Measurements from ENCODE around the gene NOL3. TPM values are rescaled to one million over a fixed set of nuclear protein-coding genes. Genes with fewer than 3 reads are reported as not detected.

Gene NOL3
- total and polyA plus RNA-seq, 2 of the 13 experiments (the other 11 are each of a cell fraction or from before 2014, with no cell fraction given), result 5.7 to 20.5 TPM

GRCh38 chr16:67183284-67183626 lies 12.9 kb downstream of the NOL3 start (continued):
- TF ChIP-seq IKZF1 (IDR thresholded peaks at IDR 0.05) (no peak), CBX5 (CRISPR knock-in tag; IDR thresholded peaks at IDR 0.05; ENCODE audit: borderline replicate concordance) (0 out of 2 replicates have a peak, but pooled peaks have one; percentile 12), ZNF607 (CRISPR knock-in tag; IDR thresholded peaks at IDR 0.05; ENCODE audit: borderline replicate concordance) (no peak), PHF8 (CRISPR knock-in tag; IDR thresholded peaks at IDR 0.05) (peak; percentile 33), ZBTB7A (CRISPR knock-in tag; IDR thresholded peaks at IDR 0.05) (no peak), KDM4B (CRISPR knock-in tag; IDR thresholded peaks at IDR 0.05) (no peak), ZNF674 (CRISPR knock-in tag; IDR thresholded peaks at IDR 0.05; ENCODE audit: low read depth) (no peak), ZFP82 (CRISPR knock-in tag; IDR thresholded peaks at IDR 0.05; ENCODE audit: borderline replicate concordance) (peak; percentile 63; the same call in 1 of the 2 replicates), BCLAF1 (IDR thresholded peaks at IDR 0.05) (no peak), TSC22D2 (CRISPR knock-in tag; IDR thresholded peaks at IDR 0.05; ENCODE audit: borderline replicate concordance) (0 out of 2 replicates have a peak, but pooled peaks have one; percentile 8), ZSCAN5A (CRISPR knock-in tag; IDR thresholded peaks at IDR 0.05; ENCODE audit: borderline replicate concordance) (0 out of 2 replicates have a peak, but pooled peaks have one; percentile 75), ZFX (CRISPR knock-in tag; IDR thresholded peaks at IDR 0.05; ENCODE audit: low read depth) (peak; percentile 51; the same call in 1 of the 2 replicates), KMT2B (CRISPR knock-in tag; IDR thresholded peaks at IDR 0.05) (no peak), ZNF879 (CRISPR knock-in tag; IDR thresholded peaks at IDR 0.05) (0 out of 2 replicates have a peak, but pooled peaks have one; percentile 46), GLI4 (CRISPR knock-in tag; IDR thresholded peaks at IDR 0.05; ENCODE audit: borderline replicate concordance) (peak; percentile 17; the same call in 1 of the 2 replicates), MEF2D (CRISPR knock-in tag; IDR thresholded peaks at IDR 0.05) (peak; percentile 55; the same call in 1 of the 2 replicates), ARNT2 (CRISPR knock-in tag; IDR thresholded peaks at IDR 0.05; ENCODE audit: low read depth) (0 out of 2 replicates have a peak, but pooled peaks have one; percentile 6), KLF6 (CRISPR knock-in tag; IDR thresholded peaks at IDR 0.05) (no peak), HOXA5 (CRISPR knock-in tag; IDR thresholded peaks at IDR 0.05) (no peak), U2AF1 (optimal IDR thresholded peaks at IDR 0.05; ENCODE audit: low read depth, low read length) (peak; percentile 75), ZNF605 (CRISPR knock-in tag; IDR thresholded peaks at IDR 0.05) (no peak; the same call in 1 of the 2 replicates), CBFB (CRISPR knock-in tag; IDR thresholded peaks at IDR 0.05) (no peak), ZNF703 (CRISPR knock-in tag; IDR thresholded peaks at IDR 0.05; ENCODE audit: borderline replicate concordance) (no peak), REL (CRISPR knock-in tag; conservative IDR thresholded peaks at IDR 0.05) (no peak)
